HG02623 (cell line): ENCODE measurements around the gene HSP90B1.

ENCODE experiments used
- ATAC-seq: cut with Tn5 transposase; IDR thresholded peaks from one replicate; pipeline ENCODE4 v1.9.1; 2021; ENCODE audit warnings: moderate library complexity; ENCODE audit not compliant: unreplicated experiment

The HSP90B1 gene

DNA sequence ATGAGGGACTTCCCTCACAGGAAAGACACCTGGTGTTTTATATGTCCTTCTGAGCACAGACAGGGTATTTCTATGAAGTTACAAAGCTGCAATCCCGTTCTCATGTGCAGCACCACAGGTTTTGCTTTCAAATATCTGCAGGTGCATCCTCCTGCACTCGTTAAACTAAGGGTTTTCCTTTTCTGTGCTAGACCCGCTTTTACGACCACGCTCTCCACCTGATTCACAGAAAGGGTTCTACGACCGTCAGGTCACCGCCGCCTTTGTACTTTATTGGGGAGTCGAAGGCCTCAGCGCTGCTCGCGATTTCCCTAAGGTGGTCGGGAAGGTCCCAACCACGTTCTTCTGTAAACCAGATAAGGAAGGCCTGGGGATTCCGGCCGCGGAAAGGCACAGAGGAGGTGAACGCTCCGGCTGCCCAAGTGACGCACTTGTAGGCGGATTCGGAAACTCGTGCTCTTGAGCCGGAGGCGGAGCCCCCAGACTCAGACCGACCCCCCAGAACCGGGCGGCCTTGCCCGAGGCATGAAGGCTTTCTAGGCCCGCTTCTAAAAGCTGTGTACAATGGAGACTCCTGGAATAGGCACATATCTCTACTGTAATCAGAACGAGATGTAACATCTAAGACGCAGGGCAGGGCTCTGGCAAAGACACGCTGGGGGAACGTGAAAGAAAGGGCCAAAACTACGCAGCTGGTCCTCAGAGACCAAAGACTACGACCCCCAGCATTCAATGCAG lies 995 bp upstream of the HSP90B1 start:
- ATAC-seq = peak; percentile 12

DNA sequence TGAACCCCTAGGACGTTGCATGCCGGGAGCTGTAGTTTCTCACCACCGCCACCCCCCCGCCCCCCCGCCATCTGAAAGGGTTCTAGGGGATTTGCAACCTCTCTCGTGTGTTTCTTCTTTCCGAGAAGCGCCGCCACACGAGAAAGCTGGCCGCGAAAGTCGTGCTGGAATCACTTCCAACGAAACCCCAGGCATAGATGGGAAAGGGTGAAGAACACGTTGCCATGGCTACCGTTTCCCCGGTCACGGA lies 501 bp upstream of the HSP90B1 start:
- no peak for ATAC-seq

DNA sequence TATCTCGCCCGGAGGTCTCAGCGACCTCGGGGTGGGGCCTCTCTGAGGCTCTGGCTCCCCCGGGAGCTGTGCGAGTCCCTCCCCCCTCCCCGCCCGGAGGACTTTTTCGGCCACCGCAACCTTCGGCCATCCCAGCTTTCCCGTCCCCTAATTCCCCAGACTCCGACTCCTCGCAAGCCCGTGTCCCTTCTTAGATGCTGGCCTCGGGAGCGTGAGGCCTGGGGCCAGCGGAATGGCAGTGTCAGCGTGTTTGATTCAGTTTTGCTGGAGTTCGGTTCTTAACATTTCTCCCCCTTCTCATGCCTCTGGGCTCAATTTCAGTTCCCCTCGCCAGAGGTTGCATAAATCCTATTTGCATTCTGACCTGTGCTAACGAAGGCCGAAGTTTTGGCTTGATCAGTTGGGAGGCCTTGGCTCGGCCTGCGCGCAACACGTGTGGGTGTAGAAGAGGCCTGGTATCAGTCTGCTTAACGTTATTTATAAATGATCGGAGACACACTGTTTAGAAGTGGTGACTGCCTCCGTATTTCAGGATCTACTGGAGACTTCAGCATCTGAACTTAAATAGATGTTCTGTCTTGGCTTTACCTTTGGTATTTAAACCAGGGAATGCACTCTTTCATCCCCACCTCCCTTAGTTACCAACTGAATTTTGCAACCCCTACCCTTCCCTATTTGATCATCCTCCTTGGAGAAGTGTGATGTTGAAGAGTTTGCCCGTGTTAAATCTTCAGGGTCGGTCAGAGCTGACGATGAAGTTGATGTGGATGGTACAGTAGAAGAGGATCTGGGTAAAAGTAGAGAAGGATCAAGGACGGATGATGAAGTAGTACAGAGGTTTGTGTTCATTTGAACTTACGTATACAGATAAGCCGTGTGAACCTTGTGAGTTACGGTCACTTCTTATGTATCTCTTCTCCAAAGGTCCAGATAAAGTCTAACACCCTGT lies 851 bp downstream of the HSP90B1 start:
- ATAC-seq = no peak

DNA sequence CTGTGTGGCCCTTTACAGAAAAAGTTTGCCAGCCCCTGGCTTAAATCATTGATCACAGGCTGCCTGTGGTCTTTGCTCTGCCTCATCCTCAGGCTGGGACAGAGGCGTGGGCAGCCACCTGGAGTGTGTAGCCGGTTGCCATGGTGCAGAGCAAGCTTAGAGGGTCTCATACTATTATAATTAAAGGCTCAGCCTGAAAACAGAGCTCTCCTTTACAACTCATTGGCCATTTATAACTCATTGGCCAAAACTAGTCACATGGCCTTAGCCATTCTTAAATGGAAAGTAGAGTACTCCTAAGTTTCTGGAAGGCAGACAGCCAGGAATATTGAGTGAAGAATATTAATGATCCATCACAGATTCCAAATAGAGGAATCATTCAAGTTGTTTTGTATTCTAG lies 3.0 kb downstream of the HSP90B1 start:
- no peak for ATAC-seq

DNA sequence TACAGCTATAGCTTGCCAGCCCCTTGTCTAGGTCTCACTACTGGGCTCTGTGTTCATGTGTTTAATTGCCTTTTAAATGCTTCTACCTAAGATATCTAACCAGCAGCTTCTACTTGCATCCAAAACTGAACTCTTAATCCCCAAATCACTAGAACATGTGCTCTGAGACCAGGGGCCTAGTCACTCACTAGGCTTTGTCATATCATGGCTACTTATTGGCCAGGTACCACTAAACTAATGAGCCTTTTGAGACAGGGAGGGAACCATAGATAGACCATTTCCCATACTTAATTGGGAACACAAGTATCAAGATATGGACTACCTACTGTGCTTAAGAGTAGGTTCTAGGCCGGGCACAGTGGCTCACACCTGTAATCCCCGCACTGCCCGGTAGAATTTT lies 6.5 kb downstream of the HSP90B1 start:
- no peak for ATAC-seq

DNA sequence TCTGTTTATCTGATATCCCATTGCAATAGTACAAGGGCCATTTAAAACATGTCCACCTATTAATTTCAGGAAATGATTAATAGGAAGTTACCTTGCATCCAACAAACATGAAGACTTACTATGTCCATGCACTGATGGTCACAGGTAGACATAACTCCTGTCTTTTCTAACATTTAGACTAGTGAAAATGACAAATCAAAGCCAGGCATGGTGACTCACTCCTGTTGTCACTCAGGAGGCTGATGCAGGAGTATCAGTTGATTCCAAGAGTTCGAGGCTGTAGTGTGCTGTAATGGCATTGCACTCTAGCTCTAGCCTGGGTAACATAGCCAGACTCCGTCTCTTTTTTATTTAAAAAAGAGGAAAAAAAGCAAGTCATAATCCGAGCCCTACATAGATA lies 14.8 kb downstream of the HSP90B1 start:
- no peak for ATAC-seq

DNA sequence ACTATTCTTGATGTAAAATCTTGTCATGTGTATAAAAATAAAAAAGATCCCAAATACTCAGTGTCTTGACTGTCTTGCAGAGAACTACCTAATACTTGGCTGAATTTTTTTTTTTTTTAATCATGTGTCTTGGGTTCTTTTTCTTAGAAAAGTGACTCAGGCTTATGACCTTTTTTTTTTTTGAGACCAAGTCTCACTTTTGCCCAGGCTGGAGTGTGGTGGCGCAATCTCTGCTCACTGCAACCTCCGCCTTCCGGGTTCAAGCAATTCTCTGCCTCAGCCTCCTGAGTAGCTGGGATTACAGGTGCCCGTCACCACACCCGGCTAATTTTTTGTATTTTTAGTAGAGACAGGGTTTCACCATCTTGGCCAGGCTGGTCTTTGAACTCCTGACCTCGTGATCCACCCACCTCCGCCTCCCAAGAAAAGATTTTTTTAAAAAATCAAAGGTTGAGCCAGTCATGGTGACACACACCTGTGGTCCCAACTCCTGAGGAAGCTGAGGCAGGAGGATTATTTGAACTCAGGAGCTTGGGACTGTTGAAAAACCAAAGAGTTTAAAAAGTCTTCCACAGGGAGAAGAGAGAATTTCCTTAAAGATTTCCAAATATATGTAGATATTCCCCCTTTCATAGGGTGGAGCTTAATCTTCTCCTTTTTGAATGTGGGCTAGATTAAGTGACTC lies 17.8 kb downstream of the HSP90B1 start:
- ATAC-seq = no peak

DNA sequence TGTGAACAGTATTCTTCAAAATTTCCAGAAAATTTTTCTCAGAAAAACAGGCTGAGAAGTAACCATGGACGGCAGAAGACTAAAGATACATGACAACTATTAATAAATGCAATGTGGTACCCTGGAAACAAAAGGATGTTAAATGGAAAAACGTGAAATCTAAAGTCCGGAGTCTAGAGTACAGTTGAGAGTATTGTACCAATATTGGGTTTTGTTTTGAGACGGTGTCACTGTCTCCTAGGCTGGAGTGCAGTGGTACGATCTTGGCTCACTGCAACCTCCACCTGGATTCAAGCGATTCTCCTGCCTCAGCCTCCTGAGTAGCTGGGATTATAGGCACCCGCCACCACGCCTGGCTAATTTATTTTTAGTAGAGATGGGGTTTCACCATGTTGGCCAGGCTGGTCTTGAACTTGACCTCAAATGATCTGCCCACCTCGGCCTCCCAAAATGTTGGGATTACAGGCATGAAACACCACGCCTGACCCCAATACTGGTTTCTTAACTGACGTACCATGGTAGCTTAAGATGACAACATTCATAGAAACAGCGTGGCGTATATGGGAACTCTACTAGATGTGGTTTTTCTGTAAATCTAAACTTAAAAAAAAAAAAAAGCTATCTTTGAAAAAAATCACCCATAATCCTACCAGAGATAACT lies 18.7 kb downstream of the HSP90B1 start:
- no peak for ATAC-seq

DNA sequence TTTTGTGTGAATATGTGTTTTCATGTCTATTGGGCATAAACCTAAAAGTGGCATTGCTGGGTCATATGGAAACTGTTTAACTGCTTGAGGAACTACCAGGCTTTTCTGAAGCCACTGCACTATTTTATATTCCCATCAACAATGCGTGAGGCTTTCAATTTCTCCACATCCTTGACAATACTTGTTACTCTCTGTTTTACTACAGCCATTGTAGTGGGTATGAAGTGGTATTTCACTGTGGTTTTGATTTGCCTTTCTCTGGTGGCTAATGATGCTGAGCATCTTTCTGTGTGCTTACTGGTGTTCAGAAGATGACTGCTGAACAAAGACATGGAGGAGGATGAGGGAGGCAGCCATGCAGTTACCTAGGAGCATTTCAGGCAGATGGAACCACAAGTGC lies 22.3 kb downstream of the HSP90B1 start:
- no peak for ATAC-seq

DNA sequence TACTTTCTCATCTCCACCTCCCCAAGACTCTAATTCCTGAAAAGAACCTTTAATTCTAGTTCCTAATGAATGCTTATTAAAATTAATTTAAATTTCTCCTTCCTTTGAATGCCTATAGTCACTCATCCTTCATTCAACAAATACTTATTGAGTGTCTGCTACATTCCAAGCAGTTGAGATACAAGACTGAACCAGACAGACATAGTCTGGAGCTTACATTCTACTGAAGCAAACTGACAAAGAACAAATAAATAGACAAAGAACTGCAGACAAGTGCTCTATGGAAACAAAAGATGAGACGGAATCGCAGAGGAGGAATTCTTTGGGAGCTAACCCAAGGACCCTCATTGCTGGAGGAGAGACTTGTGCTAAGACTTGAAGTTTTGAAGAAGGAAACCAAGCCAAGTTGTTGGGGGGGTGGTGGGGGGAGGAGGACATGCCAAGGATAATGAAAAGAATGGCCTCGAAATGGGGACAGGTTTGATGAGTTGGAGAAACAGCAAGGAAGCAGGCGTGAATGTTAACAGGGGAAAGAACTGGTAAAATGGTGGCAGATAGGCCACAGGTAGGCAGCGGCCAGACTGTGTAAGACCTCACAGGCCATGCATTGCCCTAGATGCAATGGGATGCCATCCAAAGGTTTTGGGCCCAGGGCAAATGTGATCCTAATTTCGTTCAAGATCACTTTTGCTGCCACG lies 25.8 kb downstream of the HSP90B1 start:
- ATAC-seq = no peak

DNA sequence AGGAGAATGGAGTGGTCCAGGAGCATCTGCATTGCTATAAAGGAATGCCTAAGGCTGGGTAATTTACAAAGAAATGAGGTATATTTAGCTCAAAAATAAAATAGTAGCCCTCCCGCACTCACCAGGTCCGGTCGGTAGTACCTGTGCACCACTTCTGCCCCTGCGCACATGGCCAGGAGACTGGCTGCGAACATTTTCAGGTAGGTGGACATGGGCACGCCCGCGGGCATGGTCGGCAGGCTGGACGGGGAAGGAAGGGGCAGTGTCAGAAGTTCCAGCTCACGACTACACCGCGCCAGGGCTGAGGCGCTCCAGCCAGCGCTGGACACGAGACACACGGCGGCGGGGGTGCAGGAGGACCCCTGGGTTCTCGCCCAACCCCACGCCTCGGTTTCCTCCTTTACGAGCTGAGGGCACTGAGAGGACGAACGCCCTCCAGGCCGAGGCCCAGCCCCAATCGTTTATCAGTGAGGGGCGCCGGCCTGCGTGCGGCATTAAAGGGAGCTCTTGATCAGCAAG lies 26.4 kb downstream of the HSP90B1 start:
- peak; percentile 3 for ATAC-seq

DNA sequence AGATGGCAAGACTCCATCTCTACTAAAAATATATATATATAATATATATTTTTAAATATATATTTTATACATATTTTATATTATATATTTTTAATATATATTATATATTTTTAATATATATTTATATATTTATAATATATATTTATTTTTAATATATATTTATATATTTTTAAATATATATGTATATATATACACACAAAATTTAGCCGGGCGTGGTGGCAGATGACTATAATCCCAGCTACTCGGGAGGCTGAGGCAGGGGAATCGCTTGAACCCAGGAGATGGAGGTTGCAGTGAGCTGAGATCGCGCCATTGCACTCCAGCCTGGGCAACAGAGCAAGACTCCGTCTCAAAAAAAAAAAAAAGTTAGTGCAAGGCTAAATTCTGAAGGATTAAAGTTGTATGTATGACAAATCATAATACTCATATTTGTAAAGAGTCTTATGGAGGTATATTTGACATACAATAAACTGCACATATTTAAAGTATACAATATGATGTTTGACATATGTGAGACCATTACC lies 27.7 kb downstream of the HSP90B1 start:
- no peak for ATAC-seq

DNA sequence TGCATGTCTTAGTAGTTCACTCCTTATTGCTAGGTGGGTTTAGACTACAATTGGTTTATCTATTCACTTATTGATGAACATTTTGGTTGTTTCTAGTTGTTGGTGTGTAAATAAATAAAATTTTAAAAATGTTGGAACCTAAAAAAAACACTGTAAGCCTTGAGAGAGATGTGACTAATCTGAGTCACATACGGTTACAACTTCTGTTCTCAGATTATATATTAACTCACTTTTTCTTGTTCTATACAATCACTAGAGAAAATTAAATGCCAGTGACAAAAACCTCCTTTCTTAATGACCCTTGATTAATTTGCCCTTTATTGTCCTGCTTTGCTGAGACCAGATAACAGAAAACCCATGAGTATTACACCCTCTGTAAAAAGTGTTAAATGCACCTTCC lies 28.4 kb downstream of the HSP90B1 start:
- ATAC-seq = no peak

DNA sequence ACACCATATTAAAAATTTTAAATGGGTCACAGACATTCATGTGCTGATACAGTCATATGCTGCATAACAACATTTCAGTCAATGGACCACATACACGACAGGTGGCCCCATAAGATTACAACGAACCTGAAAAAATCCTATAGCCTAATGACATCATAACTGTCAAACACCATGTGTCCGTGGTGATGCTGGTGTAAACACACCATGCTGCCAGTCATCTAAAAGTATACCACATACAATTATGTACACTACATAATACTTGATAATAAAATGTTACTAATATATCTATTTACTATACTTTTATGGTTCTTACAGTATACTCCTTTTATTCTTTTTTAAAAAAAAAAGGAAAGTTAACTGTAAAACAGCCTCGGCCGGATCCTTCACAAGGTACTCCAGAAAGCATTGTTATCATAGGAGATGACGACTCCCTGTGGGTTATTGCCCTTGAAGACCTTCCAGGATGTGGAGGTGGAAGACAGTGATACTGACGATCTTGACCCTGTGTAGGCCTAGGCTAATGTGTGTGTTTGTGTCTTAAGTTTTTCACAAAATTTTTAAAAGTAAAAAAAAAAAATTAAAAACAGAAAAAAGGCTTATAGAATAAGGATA lies 30.5 kb downstream of the HSP90B1 start:
- ATAC-seq = no peak

DNA sequence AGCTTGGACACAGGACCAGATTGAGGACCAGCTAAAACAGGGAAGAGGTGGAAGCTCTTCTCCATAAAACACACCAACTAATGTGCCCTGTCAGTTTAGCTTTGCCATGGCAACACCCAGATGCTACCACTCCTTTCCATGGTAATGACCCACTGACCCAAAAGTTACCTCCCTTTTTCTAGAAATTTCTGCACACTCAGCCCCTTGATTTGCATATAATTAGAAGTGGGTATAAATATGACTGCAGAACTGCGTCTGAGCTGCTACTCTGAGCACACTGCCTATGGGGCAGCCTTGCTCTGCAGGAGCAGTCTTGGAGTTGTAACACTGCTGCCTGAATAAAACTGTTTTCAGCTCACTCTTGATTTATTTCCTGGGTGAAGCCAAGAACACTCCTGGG lies 32.3 kb downstream of the HSP90B1 start:
- ATAC-seq = no peak

DNA sequence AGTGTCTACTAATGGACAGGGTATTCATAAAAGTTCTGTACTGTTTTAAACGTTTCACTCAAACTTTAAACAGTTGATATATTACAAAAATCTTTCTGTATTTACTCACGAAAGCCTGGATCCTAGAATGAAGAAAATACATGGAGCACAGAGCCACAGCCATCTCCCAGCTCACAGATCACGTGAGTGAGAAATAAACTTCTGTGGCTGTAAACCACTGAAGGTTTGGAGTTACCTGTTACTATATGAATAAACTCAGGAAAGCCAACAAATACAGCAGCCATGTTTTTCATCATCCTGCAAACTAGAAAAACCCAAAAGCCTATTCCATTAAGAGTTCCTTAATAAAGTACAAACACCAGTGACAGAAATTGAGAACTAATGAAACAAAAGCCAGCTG lies 34.6 kb downstream of the HSP90B1 start:
- no peak for ATAC-seq

DNA sequence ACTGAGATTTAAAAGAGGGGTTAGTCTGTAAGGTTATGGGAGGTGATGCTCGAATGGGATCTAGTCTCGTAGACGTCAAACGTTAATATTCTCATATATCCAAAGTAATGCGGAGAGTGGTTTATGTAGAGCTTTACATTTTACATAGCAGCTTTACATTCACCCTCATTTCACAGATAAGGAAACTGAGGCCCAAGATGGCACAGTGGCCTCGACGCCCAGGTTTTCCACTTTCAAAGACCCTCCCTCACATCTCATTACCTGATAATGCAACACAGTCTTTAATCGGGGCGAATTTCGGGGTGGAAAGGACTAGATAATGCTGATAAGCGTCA lies 35.0 kb downstream of the HSP90B1 start:
- no peak for ATAC-seq

DNA sequence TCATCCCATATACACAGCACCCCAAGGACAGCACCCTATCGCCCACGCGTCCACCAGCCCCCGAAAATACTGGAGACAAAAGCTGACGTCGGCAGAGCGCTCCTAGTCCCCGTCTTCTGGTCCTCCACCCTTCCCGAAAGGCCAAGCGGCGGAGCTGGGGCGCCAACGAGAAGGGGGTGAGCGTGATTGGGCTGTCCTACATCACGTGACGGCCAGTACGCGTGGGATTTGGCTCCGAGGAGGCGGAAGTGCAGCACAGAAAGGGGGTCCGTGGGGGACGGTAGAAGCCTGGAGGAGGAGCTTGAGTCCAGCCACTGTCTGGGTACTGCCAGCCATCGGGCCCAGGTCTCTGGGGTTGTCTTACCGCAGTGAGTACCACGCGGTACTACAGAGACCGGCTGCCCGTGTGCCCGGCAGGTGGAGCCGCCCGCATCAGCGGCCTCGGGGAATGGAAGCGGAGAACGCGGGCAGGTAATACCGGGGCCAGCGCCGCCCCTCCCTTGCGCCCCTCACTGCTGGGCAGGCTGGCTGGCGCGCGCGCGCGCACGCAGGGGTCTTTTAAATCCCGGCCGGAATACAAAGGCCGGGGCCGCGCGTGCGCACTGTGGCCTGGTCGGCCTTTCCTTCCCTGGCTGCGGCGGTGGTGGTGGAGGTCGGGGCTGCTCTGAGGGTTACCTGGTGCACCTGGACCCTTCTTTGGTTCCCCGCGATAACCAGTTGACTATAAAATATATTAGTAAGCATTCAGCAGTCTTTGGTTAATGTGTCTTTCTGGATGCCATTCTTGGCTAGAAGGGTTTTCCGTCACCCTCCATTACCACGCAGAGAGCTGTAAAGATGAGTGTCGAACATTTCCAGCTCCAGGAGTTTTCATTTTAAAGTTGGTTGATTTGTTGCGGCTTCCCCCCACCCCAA lies 35.6 kb downstream of the HSP90B1 start, which contains the start of gene TDG:
Gene TDG (plus strand): TSS at position 283 of the 915 bp plus-strand sequence. CDS start 166 bp downstream, at position 449.
- ATAC-seq = peak; percentile 84

DNA sequence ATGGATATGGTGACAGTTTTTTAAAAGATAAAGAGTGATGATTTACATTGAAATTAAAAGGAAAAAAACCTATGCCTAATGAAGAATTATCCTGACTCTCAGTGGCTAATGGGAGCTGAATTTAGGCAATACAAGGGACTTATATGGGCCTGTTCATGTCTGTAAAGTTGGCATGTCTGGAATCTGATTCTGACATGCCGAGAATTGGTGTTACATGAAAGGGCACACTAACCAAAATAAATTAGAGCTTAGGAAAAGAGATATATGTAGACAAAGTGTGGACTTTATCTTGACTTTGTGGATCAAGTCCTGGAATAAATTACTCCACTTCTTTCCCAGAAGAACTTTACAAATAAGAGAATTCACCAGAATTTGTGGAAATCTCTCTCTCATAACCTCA lies 36.5 kb downstream of the HSP90B1 start:
- no peak for ATAC-seq
